ENCODE results near the gene KRT36.

Gene KRT36

DNA sequence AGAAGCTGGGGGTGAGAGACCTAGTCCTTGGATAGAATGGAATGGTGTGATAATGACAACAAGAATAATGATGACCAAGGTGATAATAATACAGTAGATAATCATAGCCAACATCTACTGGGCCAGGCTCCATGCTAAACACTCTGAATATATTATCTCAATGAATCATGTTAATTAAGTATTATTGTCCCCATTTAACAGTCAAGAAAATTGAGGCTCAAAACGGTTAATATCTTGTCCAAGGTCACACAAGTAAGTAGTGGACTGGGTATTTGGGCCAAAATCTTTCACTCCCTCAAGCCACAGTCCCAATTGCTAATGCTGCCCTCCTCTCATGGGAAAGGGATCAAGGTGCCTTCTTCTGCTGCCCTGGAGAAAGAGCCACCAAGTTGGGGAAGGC lies 42.3 kb upstream of the KRT36 start:
- no peak for DNase-seq (ENCODE audit: extremely low spot score)
- POLR2A ChIA-PET: no interaction called here
- TF ChIP-seq SUZ12 (IDR thresholded peaks at IDR 0.05): no peak
- no peak for TF ChIP-seq FOXM1 (IDR thresholded peaks at IDR 0.05; ENCODE audit: borderline replicate concordance)
- TF ChIP-seq ZNF384 (IDR thresholded peaks at IDR 0.05): no peak
- TF ChIP-seq ELF4 (IDR thresholded peaks at IDR 0.05): no peak
- TF ChIP-seq HDGF (IDR thresholded peaks at IDR 0.05; ENCODE audit: borderline replicate concordance): no peak
- TF ChIP-seq SP1 (IDR thresholded peaks at IDR 0.05): no peak
- no peak for TF ChIP-seq TARDBP (IDR thresholded peaks at IDR 0.05)
- CTCF ChIA-PET: interaction anchor here (0.8 kb wide), 1 partner anchor 131 kb away, joined by 3 read pairs; no protein-coding TSS in a partner anchor

DNA sequence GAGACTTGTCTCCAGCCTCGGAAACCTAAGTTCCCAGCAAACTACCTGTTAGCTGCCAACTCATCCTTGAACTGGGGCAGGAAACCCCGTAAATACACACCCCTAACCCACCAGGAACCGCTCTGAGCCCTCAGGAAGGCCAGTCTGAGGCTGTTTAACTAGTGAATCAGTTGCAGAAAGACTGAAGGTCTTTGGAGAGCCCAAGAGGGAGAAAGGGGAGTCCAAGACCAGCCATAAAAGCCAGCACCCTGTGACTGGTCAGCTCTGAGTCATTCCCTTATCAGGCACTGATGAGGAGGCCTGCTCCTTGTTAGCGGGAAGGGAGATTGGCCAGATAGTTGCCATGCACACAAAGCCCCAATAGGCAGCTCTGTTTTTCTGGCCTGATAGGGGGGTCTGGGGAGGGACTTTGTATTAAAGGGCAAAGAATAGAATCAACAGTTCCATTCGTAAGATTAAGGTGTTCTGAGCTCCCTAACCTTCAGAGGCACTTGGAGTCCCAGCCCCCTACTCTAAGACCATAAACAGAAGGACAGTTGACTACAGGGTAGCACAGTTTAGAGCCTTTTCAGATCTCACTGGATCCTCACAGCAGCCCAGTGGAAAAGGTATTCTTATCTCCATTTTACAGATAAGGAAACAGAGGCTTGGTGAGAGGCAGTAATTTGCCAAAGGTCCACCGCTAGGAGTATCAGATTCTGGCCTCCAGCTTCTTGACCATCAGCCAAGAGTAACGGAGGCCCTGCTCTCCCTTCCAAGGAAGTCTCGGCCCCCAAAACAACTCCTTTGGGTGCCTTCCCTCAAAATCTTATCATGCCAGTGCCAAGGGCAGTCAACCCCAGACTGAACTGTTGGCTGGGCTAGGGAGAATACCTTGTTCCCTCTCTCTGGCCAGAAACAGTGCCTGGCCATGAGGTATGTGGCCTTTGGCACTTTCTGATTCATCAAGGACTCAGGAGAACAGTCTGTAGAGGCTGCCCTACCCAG lies 40.6 kb upstream of the KRT36 start:
- POLR2A ChIA-PET: no interaction called here
- peak; percentile 34 for DNase-seq (ENCODE audit: extremely low spot score)
- TF ChIP-seq BHLHE40 (IDR thresholded peaks at IDR 0.05; ENCODE audit: borderline replicate concordance) (no peak), ZNF384 (IDR thresholded peaks at IDR 0.05) (no peak), NFRKB (IDR thresholded peaks at IDR 0.05) (no peak), ARNT (IDR thresholded peaks at IDR 0.05) (no peak), LEF1 (IDR thresholded peaks at IDR 0.05; ENCODE audit: borderline replicate concordance) (no peak), FOXK2 (IDR thresholded peaks at IDR 0.05) (no peak), ELF4 (IDR thresholded peaks at IDR 0.05) (no peak)
- CTCF ChIA-PET: interaction anchor here (0.6 to 2.6 kb wide), 4 partner anchors 19 to 136 kb away, joined by 3 to 23 read pairs (median 4); no protein-coding TSS in a partner anchor

DNA sequence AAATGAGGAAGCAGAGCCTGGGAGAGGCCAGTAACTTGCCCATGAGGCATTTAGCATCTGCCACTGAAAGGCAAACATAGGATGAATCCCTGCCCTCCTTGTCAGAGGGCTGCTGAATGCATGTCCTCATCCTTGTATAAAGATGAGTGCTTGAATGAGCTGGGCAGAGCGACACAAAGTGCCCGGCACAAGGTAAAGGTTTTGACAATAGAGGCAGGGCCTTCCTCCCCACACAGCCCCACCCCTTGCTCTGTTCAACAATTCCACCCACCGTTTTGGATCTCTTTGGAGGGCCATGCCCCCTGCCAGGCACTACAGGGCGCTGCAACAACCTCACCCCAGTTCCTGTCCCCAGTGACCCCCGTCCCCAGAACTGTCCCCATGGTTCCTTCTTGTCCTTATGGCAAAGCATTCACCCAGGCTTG lies 39.8 kb upstream of the KRT36 start:
- TF ChIP-seq FOXA1 (IDR thresholded peaks at IDR 0.05): no peak
- TF ChIP-seq SUZ12 (IDR thresholded peaks at IDR 0.05): no peak
- no peak for TF ChIP-seq NFRKB (IDR thresholded peaks at IDR 0.05)
- no peak for TF ChIP-seq HDGF (IDR thresholded peaks at IDR 0.05; ENCODE audit: borderline replicate concordance)
- no peak for TF ChIP-seq FOXM1 (IDR thresholded peaks at IDR 0.05; ENCODE audit: borderline replicate concordance)
- no peak for TF ChIP-seq TARDBP (IDR thresholded peaks at IDR 0.05)
- TF ChIP-seq, protein P1, sequence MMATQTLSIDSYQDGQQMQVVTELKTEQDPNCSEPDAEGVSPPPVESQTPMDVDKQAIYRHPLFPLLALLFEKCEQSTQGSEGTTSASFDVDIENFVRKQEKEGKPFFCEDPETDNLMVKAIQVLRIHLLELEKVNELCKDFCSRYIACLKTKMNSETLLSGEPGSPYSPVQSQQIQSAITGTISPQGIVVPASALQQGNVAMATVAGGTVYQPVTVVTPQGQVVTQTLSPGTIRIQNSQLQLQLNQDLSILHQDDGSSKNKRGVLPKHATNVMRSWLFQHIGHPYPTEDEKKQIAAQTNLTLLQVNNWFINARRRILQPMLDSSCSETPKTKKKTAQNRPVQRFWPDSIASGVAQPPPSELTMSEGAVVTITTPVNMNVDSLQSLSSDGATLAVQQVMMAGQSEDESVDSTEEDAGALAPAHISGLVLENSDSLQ (IDR thresholded peaks at IDR 0.05): no peak
- TF ChIP-seq SP1 (IDR thresholded peaks at IDR 0.05): no peak
- TF ChIP-seq ZNF384 (IDR thresholded peaks at IDR 0.05): no peak
- TF ChIP-seq BHLHE40 (IDR thresholded peaks at IDR 0.05; ENCODE audit: borderline replicate concordance): no peak
- no peak for TF ChIP-seq CTBP1 (IDR thresholded peaks at IDR 0.05; ENCODE audit: borderline replicate concordance)
- TF ChIP-seq L3MBTL2 (conservative IDR thresholded peaks at IDR 0.05): no peak
- no peak for TF ChIP-seq ELF4 (IDR thresholded peaks at IDR 0.05)
- no peak for TF ChIP-seq FOXK2 (IDR thresholded peaks at IDR 0.05)
- TF ChIP-seq ARNT (IDR thresholded peaks at IDR 0.05): no peak
- DNase-seq (ENCODE audit: extremely low spot score): no peak
- ChIA-PET CTCF (interaction anchor here (1.1 to 2.6 kb wide), 3 partner anchors 20 to 137 kb away, joined by 3 to 23 read pairs (median 5); no protein-coding TSS in a partner anchor), POLR2A (no interaction called here)

DNA sequence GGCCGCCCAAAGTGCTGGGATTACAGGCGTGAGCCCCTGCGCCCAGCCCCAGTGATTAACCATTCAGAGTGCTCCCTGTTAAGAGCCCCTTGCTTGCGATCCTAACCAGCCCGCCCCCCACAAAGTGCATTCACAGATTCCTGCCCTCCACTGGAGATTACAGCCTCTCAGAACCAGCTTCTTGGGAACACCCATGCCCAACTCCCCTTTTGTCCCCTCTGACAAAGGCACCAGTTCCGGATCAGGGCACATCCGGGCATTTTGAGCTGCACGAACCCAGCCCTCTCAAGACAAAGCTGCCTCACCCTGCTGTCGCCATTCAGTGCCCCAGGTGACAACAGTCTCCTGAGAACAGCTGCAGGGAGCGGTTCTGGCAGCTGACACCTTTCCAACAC lies 39.2 kb upstream of the KRT36 start:
- no peak for TF ChIP-seq L3MBTL2 (conservative IDR thresholded peaks at IDR 0.05)
- no peak for TF ChIP-seq LEF1 (IDR thresholded peaks at IDR 0.05; ENCODE audit: borderline replicate concordance)
- TF ChIP-seq FOXM1 (IDR thresholded peaks at IDR 0.05; ENCODE audit: borderline replicate concordance): no peak
- TF ChIP-seq SUZ12 (IDR thresholded peaks at IDR 0.05): no peak
- TF ChIP-seq SP1 (IDR thresholded peaks at IDR 0.05): no peak
- no peak for TF ChIP-seq ELF4 (IDR thresholded peaks at IDR 0.05)
- TF ChIP-seq ARNT (IDR thresholded peaks at IDR 0.05): no peak
- no peak for TF ChIP-seq FOXK2 (IDR thresholded peaks at IDR 0.05)
- no peak for TF ChIP-seq HDGF (IDR thresholded peaks at IDR 0.05; ENCODE audit: borderline replicate concordance)
- no peak for TF ChIP-seq ZNF384 (IDR thresholded peaks at IDR 0.05)
- POLR2A ChIA-PET: no interaction called here
- DNase-seq (ENCODE audit: extremely low spot score): no peak
- CTCF ChIA-PET: interaction anchor here (2.6 kb wide), 1 partner anchor 20 kb away, joined by 23 read pairs; no protein-coding TSS in a partner anchor

DNA sequence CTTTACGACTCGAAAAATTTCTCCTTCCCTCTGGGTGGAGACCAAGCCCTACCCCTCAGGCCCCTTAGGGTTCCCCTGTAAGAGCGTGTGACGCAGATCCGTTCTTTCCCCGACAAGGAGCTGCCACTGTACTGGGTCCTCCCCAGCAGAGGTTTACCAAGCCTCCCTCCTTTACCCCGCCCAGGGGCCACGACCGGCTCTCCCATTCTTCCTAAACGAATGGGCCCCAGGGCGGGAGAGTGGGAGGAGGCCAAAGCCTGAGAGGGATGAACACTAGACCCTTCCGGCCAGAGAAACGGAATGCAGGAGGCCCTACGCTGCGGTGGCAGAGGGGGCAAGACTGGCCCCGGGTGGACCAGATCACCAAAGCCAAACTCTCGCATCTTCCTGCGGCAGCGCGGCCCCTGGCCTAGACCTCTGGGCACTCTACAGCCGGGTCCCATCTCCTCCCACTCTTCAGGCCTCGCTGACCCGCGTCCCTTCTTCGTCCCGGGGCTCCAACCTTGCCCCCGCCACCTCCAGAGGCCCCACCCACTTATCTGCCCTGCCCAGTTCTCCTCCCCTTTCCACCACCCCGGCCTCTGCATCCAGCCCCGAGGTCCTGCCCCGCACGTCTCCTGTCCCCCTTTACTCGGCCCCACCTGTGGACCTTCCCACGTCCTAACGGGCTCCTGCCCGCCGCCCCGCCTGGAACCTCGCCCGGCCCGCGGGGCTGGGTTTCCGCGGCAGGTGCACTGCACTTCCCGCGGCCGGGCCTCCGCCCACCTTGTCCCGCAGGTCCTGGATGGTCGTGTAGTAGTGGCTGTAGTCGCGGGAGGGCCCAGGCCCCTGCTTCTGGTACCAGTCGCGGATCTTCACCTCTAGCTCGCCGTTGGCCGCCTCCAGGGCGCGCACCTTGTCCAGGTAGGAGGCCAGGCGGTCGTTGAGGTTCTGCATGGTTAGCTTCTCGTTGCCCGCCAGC lies 37.6 kb upstream of the KRT36 start:
- CTCF ChIA-PET: no interaction called here
- POLR2A ChIA-PET: no interaction called here
- TF ChIP-seq CTBP1 (IDR thresholded peaks at IDR 0.05; ENCODE audit: borderline replicate concordance) (no peak), NFRKB (IDR thresholded peaks at IDR 0.05) (no peak), SUZ12 (IDR thresholded peaks at IDR 0.05) (no peak), FOXK2 (IDR thresholded peaks at IDR 0.05) (no peak), TARDBP (IDR thresholded peaks at IDR 0.05) (no peak), ARNT (IDR thresholded peaks at IDR 0.05) (no peak), SP1 (IDR thresholded peaks at IDR 0.05) (no peak), LEF1 (IDR thresholded peaks at IDR 0.05; ENCODE audit: borderline replicate concordance) (no peak), L3MBTL2 (conservative IDR thresholded peaks at IDR 0.05) (no peak), FOXM1 (IDR thresholded peaks at IDR 0.05; ENCODE audit: borderline replicate concordance) (no peak), ZNF384 (IDR thresholded peaks at IDR 0.05) (no peak)
- TF ChIP-seq, protein P1 (IDR thresholded peaks at IDR 0.05): no peak
- DNase-seq (ENCODE audit: extremely low spot score): no peak

DNA sequence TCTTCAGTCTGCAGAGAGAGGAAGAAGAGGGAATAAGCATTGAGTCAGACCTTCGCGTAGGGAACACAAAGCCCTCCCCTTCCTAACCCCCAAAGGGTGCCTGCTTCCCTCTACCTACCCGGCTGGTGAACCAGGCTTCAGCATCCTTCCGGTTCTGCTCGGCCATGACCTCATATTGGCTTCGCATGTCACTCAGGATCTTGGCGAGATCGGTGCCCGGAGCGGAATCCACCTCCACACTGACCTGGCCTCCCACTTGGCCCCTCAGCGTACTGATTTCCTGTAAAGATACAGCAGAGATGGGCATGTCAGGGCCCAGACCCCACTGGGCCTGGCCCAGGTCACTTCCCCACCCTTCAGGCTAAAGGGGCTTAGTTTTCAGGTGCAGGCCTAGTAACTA lies 34.6 kb upstream of the KRT36 start:
- TF ChIP-seq ARNT (IDR thresholded peaks at IDR 0.05) (no peak), HDGF (IDR thresholded peaks at IDR 0.05; ENCODE audit: borderline replicate concordance) (no peak), NFRKB (IDR thresholded peaks at IDR 0.05) (no peak)
- TF ChIP-seq, protein P1 (IDR thresholded peaks at IDR 0.05): no peak
- POLR2A ChIA-PET: no interaction called here
- no peak for DNase-seq (ENCODE audit: extremely low spot score)
- CTCF ChIA-PET: interaction anchor here (0.8 kb wide), 1 partner anchor 24 kb away, joined by 4 read pairs; no protein-coding TSS in a partner anchor
